ENCODE measurements around the gene LRRC4C. TPM values are rescaled to one million over a fixed set of nuclear protein-coding genes. Genes with fewer than 3 reads are reported as not detected.
"Not testable (repeated sequence)": the region's sequence is repeated elsewhere in the genome, so short reads cannot be mapped to it uniquely, and the experiment has no call there.

LRRC4C gene
- total RNA-seq, 2 donors from 2014 or later: 0.84 to 0.95 TPM

DNA sequence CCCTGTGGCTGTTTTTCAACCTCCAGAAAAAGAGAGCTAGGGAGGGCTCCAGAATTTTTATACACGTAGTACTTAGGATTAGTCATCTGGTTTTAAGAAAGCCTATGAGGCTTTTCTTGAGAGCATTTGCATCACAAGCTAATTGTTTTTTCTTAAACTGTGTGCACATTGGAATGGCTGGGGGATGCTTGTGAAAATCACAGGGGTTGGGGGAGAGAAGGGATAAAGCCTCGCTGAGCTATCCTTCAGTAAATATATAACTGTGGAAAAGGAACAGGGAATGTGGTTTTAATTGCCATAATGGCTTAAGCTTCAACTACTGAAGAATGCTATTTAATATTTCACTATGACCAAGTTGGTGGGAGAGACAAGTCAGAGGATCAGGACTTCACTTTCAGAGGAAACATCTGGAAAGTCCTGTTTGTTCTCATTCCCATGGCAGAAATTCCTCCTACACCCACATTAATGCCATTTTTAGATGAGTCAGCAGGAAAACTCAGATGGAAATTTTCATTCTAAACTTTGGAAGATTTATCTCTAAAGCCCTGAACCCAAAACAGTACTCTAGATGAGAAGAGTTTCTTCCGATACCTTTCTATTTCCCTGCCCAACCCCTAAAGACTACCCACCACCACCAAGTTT, 591.3 kb downstream of the LRRC4C start:
- no peaks in the 10 kb centered on the region for H3K36me3 Mint-ChIP-seq (ENCODE audit: low read depth)
- no peaks in the 10 kb centered on the region for H3K27me3 Mint-ChIP-seq (ENCODE audit: insufficient read depth)
- no peak overlapping the region for H3K27ac Mint-ChIP-seq

GRCh38 chr11:40857754-40858153, 601.7 kb downstream of the LRRC4C start:
- DNase-seq; H3K4me1 Mint-ChIP-seq; H3K36me3 ChIP-seq (ENCODE audit: control insufficient read depth, insufficient read depth, low read length); H3K27me3 Mint-ChIP-seq (ENCODE audit: insufficient read depth); H3K9me3 Mint-ChIP-seq; H3K9me3 ChIP-seq (ENCODE audit: control insufficient read depth, low read length); H3K27me3 ChIP-seq (ENCODE audit: control insufficient read depth, insufficient read depth, low read length, poor library complexity, severe bottlenecking); H3K4me3 ChIP-seq (ENCODE audit: low read length); H3K9ac ChIP-seq (ENCODE audit: extremely low read depth, low read length, poor library complexity, severe bottlenecking); H3K4me3 Mint-ChIP-seq; H3K4me1 ChIP-seq (ENCODE audit: control insufficient read depth, insufficient read depth, low read length); H3K27ac ChIP-seq (ENCODE audit: low read depth, low read length); H3K27ac Mint-ChIP-seq; H3K36me3 Mint-ChIP-seq (ENCODE audit: low read depth): not testable (repeated sequence)
- WGBS, 2 experiments (ENCODE audit: insufficient coverage in 1 of 2, insufficient read length in 1 of 2): 83 to 90% methylated on average over 1 of the region's 1 CpG

More for the DNA sequence above, 591.3 kb downstream of the LRRC4C start:
- 90 to 94% methylated on average over 3 of the region's 3 CpGs for WGBS, 2 experiments (ENCODE audit: insufficient coverage in 1 of 2, insufficient read length in 1 of 2)
- TF ChIP-seq CTCF (conservative IDR thresholded peaks at IDR 0.05): no peak
- H3K4me1 Mint-ChIP-seq: no peaks in the 10 kb centered on the region
- no peak overlapping the region for H3K9ac ChIP-seq (ENCODE audit: extremely low read depth, low read length, poor library complexity, severe bottlenecking)
- peaks cover 12% of the 10 kb centered on the region for H3K9me3 Mint-ChIP-seq
- H3K36me3 ChIP-seq (ENCODE audit: control insufficient read depth, insufficient read depth, low read length): no peaks in the 10 kb centered on the region
- no peak overlapping the region for H3K27ac ChIP-seq (ENCODE audit: low read depth, low read length)
- H3K4me3 Mint-ChIP-seq: no peak overlapping the region
- no peaks in the 10 kb centered on the region for H3K4me1 ChIP-seq (ENCODE audit: control insufficient read depth, insufficient read depth, low read length)
- DNase-seq: no peak
- no peaks in the 10 kb centered on the region for H3K27me3 ChIP-seq (ENCODE audit: control insufficient read depth, insufficient read depth, low read length, poor library complexity, severe bottlenecking)
- no peak overlapping the region for H3K4me3 ChIP-seq (ENCODE audit: low read length)
- H3K9me3 ChIP-seq (ENCODE audit: control insufficient read depth, low read length): no peaks in the 10 kb centered on the region

DNA sequence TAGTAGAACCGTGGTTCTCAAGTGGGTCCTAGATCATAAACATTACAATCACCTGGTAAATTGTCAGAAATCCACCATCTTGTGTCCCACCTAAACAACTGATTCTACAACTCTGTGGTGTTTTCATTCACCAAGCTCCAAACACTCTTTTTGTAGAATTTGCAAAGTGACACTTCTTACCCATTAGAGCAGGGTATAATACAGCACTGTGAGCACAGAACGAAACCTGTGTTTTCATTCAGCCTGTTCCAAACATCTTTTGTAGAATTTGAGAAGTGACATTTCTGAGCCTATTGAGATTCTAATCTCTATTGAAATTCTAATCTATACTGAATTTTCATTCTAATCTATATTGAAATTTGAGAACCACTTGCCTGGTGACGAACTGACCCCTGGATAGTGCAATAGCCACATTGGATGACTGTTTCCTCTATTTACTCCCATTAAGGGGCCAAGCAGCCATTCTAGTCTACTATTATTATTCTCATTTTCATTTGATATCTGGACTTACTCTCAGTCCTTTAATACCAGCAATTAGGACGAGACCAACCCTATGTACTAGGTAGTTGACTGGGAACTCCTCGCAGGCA, 616.6 kb downstream of the LRRC4C start:
- Mint-ChIP-seq H3K4me1 (no peaks in the 10 kb centered on the region), H3K27me3 (ENCODE audit: insufficient read depth) (no peaks in the 10 kb centered on the region), H3K27ac (no peak overlapping the region), H3K9me3 (no peaks in the 10 kb centered on the region), H3K36me3 (ENCODE audit: low read depth) (no peaks in the 10 kb centered on the region), H3K4me3 (no peak overlapping the region)
- no peaks in the 10 kb centered on the region for H3K4me1 ChIP-seq (ENCODE audit: control insufficient read depth, insufficient read depth, low read length)
- H3K9ac ChIP-seq (ENCODE audit: extremely low read depth, low read length, poor library complexity, severe bottlenecking): no peak overlapping the region
- no peak for DNase-seq
- no peaks in the 10 kb centered on the region for H3K27me3 ChIP-seq (ENCODE audit: control insufficient read depth, insufficient read depth, low read length, poor library complexity, severe bottlenecking)
- no peak overlapping the region for H3K27ac ChIP-seq (ENCODE audit: low read depth, low read length)
- no peak overlapping the region for H3K4me3 ChIP-seq (ENCODE audit: low read length)
- no peak for TF ChIP-seq CTCF (conservative IDR thresholded peaks at IDR 0.05)
- 91 to 96% methylated on average over 3 to 5 of the region's 5 CpGs for WGBS, 2 experiments (ENCODE audit: insufficient coverage in 1 of 2, insufficient read length in 1 of 2)
- no peaks in the 10 kb centered on the region for H3K9me3 ChIP-seq (ENCODE audit: control insufficient read depth, low read length)
- H3K36me3 ChIP-seq (ENCODE audit: control insufficient read depth, insufficient read depth, low read length): no peaks in the 10 kb centered on the region

All from endodermal cell (in vitro differentiated cells).